Activated B cell treated with CpG ODN at 0.5 μM for 24 hours (primary cell): ENCODE measurements around the gene MED13L. TPM values are rescaled to one million over a fixed set of nuclear protein-coding genes. Genes with fewer than 3 reads are reported as not detected.

ENCODE experiments used
- ATAC-seq: fragments of 200-7000 bp; cut with Tn5 transposase; one replicate; pipeline ENCODE4 v1.10.0; 2021; ENCODE audit warnings: low read depth, mild to moderate bottlenecking, moderate library complexity
- CTCF ChIA-PET: fragments of 350-600 bp; sonication (Branson Sonifier 250); formaldehyde crosslinking; loops from one replicate; lab custom pipeline; 2021; ENCODE audit warnings: antibody characterized with exemption; lab: Charles Lee
- POLR2A ChIA-PET: fragments of 350-600 bp; sonication (Branson Sonifier 250); formaldehyde crosslinking; loops from one replicate; lab custom pipeline; 2021; ENCODE audit warnings: antibody characterized with exemption; lab: Charles Lee
- DNase-seq: peaks from one replicate; pipeline ENCODE4 v3.0.0; 2022
- H3K27ac Mint-ChIP-seq: one replicate; pipeline ENCODE4 v1.8.0; 2020; ENCODE audit warnings: mixed read lengths
- H3K27me3 Mint-ChIP-seq: one replicate; pipeline ENCODE4 v1.8.0; 2021; ENCODE audit warnings: mixed read lengths
- H3K36me3 Mint-ChIP-seq: one replicate; pipeline ENCODE4 v1.8.0; 2021; ENCODE audit warnings: low read depth, mixed read lengths
- H3K4me1 Mint-ChIP-seq: one replicate; pipeline ENCODE4 v1.8.0; 2021; ENCODE audit warnings: mixed read lengths
- H3K4me3 Mint-ChIP-seq: one replicate; pipeline ENCODE4 v1.8.0; 2020; ENCODE audit warnings: mild to moderate bottlenecking, mixed read lengths
- H3K9me3 Mint-ChIP-seq: one replicate; pipeline ENCODE4 v1.8.0; 2020; ENCODE audit warnings: mixed read lengths
- CTCF ChIP-seq: fragments of 200-600 bp; IDR thresholded peaks from one replicate; pipeline ENCODE4 v1.8.0; 2022; ENCODE audit warnings: antibody characterized with exemption, mild to moderate bottlenecking
- intact Hi-C: fragments of 100-400 bp; cut with micrococcal nuclease; formaldehyde crosslinking; loops from one replicate; pipeline ENCODE4 v1.15.1; 2024
- total RNA-seq: library from RNA; stranded (reverse); gene quantifications from 2 replicates; pipeline ENCODE4 v1.2.3, GENCODE V29; 2022

MED13L gene
- total RNA-seq, 1 donor from 2014 or later: 183 TPM

- peaks cover 74% of the 10 kb centered on the region for H3K36me3 Mint-ChIP-seq
- ATAC-seq (no peak), DNase-seq (no peak)
- ChIA-PET POLR2A (interaction anchor here (0.7 to 0.9 kb wide), 3 partner anchors 271 to 862 kb away, joined by 3 to 6 read pairs (median 4); no protein-coding TSS in a partner anchor), CTCF (interaction anchor here (0.6 to 3.8 kb wide), 5 partner anchors 237 to 1600 kb away, joined by 3 to 45 read pairs (median 7); no protein-coding TSS in a partner anchor)
- no peak overlapping the region for H3K27ac Mint-ChIP-seq
- no peaks in the 10 kb centered on the region for H3K9me3 Mint-ChIP-seq
- intact Hi-C loops: loop anchor here (2.0 to 5.0 kb wide), 3 partner anchors 278 to 688 kb away; partner anchors contain the start of gene MED13L
- no peaks in the 10 kb centered on the region for H3K27me3 Mint-ChIP-seq
- no peak for TF ChIP-seq CTCF
- peaks cover 10% of the 10 kb centered on the region for H3K4me1 Mint-ChIP-seq
- no peak overlapping the region for H3K4me3 Mint-ChIP-seq
Observed at GRCh38 chr12:115999582-115999981, 277.9 kb downstream of the MED13L start.

DNA sequence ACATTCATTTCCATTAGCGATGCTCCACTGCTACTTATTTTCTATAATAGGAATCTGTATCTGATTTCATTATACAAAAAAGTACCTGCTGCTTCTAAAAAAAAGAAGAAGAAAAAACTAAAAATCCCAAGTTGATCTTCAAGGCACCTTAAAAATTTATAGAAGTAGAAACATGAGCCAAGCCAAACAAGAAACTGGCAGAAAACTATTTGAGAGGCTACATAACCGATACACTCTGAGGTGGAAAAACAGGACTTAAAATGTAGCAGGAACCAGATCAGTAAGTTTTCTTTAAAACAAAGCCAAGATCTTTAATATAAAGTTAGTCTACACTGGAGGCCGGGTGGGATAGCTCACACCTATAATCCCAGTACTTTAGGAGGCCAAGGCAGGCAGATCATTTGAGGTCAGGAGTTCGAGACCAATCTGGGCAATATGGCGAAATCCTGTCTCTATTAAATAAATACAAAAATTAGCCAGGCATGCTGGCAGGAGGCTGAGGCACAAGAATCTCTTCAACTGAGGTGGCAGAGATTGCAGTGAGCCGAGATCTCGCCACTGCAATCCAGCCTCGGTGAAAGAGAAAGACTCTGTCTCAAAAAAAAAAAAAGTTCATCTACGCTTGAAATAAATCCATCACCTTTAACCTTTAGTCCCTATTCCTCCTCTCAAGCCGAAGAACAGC lies 278.6 kb downstream of the MED13L start:
- H3K27ac Mint-ChIP-seq: no peak overlapping the region
- no peak for TF ChIP-seq CTCF
- CTCF ChIA-PET: interaction anchor here (0.6 to 3.8 kb wide), 11 partner anchors 9 to 1601 kb away, joined by 3 to 45 read pairs (median 4); no protein-coding TSS in a partner anchor
- H3K27me3 Mint-ChIP-seq: no peaks in the 10 kb centered on the region
- H3K36me3 Mint-ChIP-seq: peaks cover 74% of the 10 kb centered on the region
- POLR2A ChIA-PET: interaction anchor here (0.7 to 0.9 kb wide), 3 partner anchors 271 to 862 kb away, joined by 3 to 6 read pairs (median 4); no protein-coding TSS in a partner anchor
- DNase-seq (no peak), ATAC-seq (no peak)
- H3K4me1 Mint-ChIP-seq: peaks cover 10% of the 10 kb centered on the region
- no peaks in the 10 kb centered on the region for H3K9me3 Mint-ChIP-seq
- H3K4me3 Mint-ChIP-seq: no peak overlapping the region
- intact Hi-C loops: loop anchor here (1.0 to 5.0 kb wide), 6 partner anchors 196 to 710 kb away; partner anchors contain the start of gene MED13L

DNA sequence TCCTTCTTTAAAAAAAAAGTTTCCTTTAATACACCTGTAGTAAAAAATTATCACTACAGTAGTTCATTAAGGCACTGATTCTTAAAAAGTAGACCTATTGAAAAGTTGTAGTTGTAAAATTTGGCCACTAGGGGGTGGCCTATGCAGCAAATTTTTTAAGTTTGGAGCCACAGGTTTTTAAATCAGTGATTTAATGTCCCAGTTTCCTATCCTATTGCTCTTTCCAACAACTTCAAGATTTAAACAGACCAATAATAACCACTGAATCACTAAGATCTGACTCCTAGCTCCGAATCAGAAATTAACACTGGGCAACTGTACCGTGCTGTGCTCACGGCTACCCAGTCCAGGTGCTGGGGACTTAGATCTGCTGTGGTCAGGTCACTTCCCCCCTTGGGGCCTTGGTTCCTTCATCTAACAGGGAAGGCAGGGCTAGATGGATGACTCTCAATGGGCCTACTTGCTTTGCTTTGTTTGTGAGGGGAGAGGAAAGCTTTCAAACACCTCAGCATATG lies 279.3 kb downstream of the MED13L start:
- Mint-ChIP-seq H3K4me3 (no peak overlapping the region), H3K9me3 (no peaks in the 10 kb centered on the region), H3K27ac (peak overlapping the region; percentile 78), H3K4me1 (peaks cover 10% of the 10 kb centered on the region), H3K36me3 (peaks cover 77% of the 10 kb centered on the region), H3K27me3 (no peaks in the 10 kb centered on the region)
- no peak for DNase-seq
- TF ChIP-seq CTCF: peak; percentile 57
- CTCF ChIA-PET: interaction anchor here (0.7 to 3.8 kb wide), 20 partner anchors 9 to 711 kb away, joined by 3 to 45 read pairs (median 4); no protein-coding TSS in a partner anchor
- intact Hi-C loops: loop anchor here (1.0 to 5.0 kb wide), 6 partner anchors 197 to 711 kb away; partner anchors contain the start of gene MED13L
- POLR2A ChIA-PET: no interaction called here
- peak; percentile 90 for ATAC-seq

- no peak overlapping the region for H3K27ac Mint-ChIP-seq
- H3K4me3 Mint-ChIP-seq: no peak overlapping the region
- intact Hi-C loops: no loop called here
Observed at GRCh38 chr12:115993737-115994136, 283.8 kb downstream of the MED13L start.

More at GRCh38 chr12:115993737-115994136, 283.8 kb downstream of the MED13L start:
- H3K36me3 Mint-ChIP-seq: peaks cover 79% of the 10 kb centered on the region
- no peak for TF ChIP-seq CTCF
- H3K9me3 Mint-ChIP-seq: no peaks in the 10 kb centered on the region
- ChIA-PET CTCF (interaction anchor here (1.1 to 1.6 kb wide), 2 partner anchors 715 to 716 kb away, joined by 4 read pairs; no protein-coding TSS in a partner anchor), POLR2A (no interaction called here)
- DNase-seq: no peak
- no peaks in the 10 kb centered on the region for H3K27me3 Mint-ChIP-seq
- H3K4me1 Mint-ChIP-seq: peaks cover 27% of the 10 kb centered on the region
- ATAC-seq: no peak
